ENCODE measurements around the gene LRRC43. TPM values are rescaled to one million over a fixed set of nuclear protein-coding genes. Genes with fewer than 3 reads are reported as not detected.

LRRC43 gene
- total RNA-seq, 2 donors from 2014 or later: not detected

DNA sequence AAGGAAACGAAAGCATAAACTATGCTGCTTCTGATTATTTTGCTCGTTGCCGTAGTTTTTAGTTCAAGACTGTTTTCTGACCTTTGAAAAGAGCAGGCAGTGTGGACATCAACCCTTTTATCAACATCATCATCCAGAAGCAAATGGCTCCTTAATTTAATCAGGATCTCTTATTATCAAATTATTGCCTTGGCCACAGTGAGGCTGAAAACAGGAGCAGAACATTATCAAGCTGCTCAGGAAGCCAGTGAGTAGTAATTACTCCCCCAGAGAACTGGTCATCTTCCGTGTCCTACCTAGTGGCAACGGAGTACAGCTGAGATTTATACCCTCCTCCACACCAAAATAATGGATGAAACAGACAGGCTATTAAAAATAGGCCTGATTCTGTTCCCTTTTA lies 45.2 kb downstream of the LRRC43 start:
- no peaks in the 10 kb centered on the region for H3K9me3 ChIP-seq (ENCODE audit: control insufficient read depth, low read length, poor library complexity, severe bottlenecking)
- Mint-ChIP-seq H3K4me1 (peaks cover 19% of the 10 kb centered on the region), H3K4me3 (peak overlapping the region; percentile 64), H3K27me3 (no peaks in the 10 kb centered on the region), H3K27ac (no peak overlapping the region), H3K36me3 (ENCODE audit: low read depth) (no peaks in the 10 kb centered on the region)
- DNase-seq: no peak
- no peak for ATAC-seq

DNA sequence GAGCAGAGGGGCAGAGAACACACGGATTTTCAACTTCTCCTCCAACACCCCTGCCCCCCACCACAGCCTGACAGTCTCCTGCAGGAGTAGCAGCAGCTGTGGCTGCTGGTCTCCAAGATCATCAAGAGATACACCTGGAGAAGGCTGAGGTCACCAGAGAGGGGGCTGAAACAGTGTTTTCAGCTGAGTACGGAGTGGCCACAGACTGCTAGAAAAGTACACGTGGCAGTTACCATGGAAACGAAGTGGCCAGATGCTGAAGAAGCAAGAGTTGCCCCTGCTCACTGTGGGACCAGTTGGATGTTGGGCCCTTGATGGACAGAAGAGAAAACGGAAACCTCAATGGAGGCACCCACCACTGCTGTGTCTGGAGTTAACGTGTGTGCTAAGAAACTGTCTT lies 47.9 kb downstream of the LRRC43 start:
- no peaks in the 10 kb centered on the region for H3K27me3 Mint-ChIP-seq
- no peak overlapping the region for H3K27ac Mint-ChIP-seq
- H3K4me1 Mint-ChIP-seq: peaks cover 13% of the 10 kb centered on the region
- peaks cover 3% of the 10 kb centered on the region for H3K36me3 Mint-ChIP-seq (ENCODE audit: low read depth)
- no peaks in the 10 kb centered on the region for H3K9me3 ChIP-seq (ENCODE audit: control insufficient read depth, low read length, poor library complexity, severe bottlenecking)
- no peak for DNase-seq
- H3K4me3 Mint-ChIP-seq: no peak overlapping the region
- no peak for ATAC-seq

DNA sequence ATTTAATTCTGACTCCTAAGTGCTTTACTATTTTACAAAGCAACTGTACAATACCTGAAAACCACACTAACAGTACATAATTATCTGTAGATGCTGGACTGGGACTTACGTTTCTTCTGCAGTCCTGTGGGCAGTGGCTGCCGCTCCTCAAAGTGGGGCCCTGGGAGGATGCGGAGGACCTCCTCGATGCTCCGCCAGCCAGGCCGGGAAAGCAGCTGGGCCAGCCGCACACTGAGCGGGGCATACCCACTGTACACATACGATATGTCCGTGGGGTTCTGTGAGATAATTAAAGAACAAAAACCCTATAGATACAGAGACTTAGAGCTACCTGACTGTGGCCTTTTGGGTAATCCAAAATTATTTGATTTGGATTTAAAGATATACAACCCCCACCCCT lies 49.8 kb downstream of the LRRC43 start:
- Mint-ChIP-seq H3K27ac (no peak overlapping the region), H3K36me3 (ENCODE audit: low read depth) (peaks cover 3% of the 10 kb centered on the region), H3K27me3 (no peaks in the 10 kb centered on the region)

GRCh38 chr12:122235741-122236140 lies 52.8 kb downstream of the LRRC43 start:
- H3K9me3 ChIP-seq (ENCODE audit: control insufficient read depth, low read length, poor library complexity, severe bottlenecking): no peaks in the 10 kb centered on the region
- Mint-ChIP-seq H3K4me1 (peaks cover 7% of the 10 kb centered on the region), H3K27ac (peak overlapping the region; percentile 19), H3K36me3 (ENCODE audit: low read depth) (peaks cover 3% of the 10 kb centered on the region), H3K27me3 (no peaks in the 10 kb centered on the region), H3K4me3 (no peak overlapping the region)
- no peak for ATAC-seq
- no peak for DNase-seq

More for the DNA sequence above, 49.8 kb downstream of the LRRC43 start:
- H3K4me3 Mint-ChIP-seq: no peak overlapping the region
- ATAC-seq (no peak), DNase-seq (no peak)
- H3K4me1 Mint-ChIP-seq: peaks cover 10% of the 10 kb centered on the region
- H3K9me3 ChIP-seq (ENCODE audit: control insufficient read depth, low read length, poor library complexity, severe bottlenecking): no peaks in the 10 kb centered on the region

DNA sequence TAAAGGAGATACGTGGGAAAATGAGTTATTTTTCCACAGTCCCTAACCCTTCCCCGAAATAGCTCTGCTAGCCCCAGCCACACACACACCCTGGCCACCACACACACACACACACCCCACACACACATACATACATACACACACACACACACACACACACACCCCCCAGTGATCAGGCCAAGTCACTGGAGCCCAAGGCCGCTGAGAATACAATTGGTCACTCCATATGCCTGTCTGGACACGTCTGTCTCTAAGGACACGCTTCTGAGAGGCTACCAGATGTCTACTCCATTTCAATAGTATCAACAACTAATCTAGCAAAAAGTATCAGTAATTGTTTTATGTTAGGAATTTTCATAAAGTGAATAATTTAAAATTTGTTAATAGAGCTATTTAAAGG lies 55.9 kb downstream of the LRRC43 start:
- peaks cover 3% of the 10 kb centered on the region for H3K36me3 Mint-ChIP-seq (ENCODE audit: low read depth)
- no peak overlapping the region for H3K27ac Mint-ChIP-seq
- H3K4me1 Mint-ChIP-seq: peaks cover 17% of the 10 kb centered on the region
- ATAC-seq (no peak), DNase-seq (no peak)
- H3K27me3 Mint-ChIP-seq: no peaks in the 10 kb centered on the region
- H3K9me3 ChIP-seq (ENCODE audit: control insufficient read depth, low read length, poor library complexity, severe bottlenecking): no peaks in the 10 kb centered on the region
- H3K4me3 Mint-ChIP-seq: no peak overlapping the region

DNA sequence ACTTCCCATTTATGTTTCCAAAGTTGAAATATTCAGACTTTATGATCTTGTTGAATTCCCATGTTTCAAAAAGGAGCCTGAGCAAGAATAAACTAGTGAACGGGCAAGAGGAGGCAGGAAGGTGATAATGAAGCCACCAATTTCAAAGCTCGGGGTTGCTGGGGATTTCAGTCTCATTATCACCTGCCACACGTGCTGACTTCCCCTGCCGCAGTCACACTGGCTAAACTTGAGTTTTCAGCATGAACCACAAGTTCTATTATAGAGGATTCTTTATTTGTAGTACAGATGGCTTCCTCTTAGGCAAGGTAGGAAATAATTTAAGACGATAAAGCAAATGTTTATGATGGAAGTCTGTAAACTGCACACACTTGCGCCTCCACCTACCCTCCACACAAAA lies 61.0 kb downstream of the LRRC43 start:
- H3K9me3 ChIP-seq (ENCODE audit: control insufficient read depth, low read length, poor library complexity, severe bottlenecking): no peaks in the 10 kb centered on the region
- Mint-ChIP-seq H3K27ac (peak overlapping the region; percentile 93), H3K4me3 (peak overlapping the region; percentile 93), H3K4me1 (peaks cover 24% of the 10 kb centered on the region), H3K36me3 (ENCODE audit: low read depth) (no peaks in the 10 kb centered on the region), H3K27me3 (no peaks in the 10 kb centered on the region)
- peak; percentile 57 for ATAC-seq
- DNase-seq: no peak

DNA sequence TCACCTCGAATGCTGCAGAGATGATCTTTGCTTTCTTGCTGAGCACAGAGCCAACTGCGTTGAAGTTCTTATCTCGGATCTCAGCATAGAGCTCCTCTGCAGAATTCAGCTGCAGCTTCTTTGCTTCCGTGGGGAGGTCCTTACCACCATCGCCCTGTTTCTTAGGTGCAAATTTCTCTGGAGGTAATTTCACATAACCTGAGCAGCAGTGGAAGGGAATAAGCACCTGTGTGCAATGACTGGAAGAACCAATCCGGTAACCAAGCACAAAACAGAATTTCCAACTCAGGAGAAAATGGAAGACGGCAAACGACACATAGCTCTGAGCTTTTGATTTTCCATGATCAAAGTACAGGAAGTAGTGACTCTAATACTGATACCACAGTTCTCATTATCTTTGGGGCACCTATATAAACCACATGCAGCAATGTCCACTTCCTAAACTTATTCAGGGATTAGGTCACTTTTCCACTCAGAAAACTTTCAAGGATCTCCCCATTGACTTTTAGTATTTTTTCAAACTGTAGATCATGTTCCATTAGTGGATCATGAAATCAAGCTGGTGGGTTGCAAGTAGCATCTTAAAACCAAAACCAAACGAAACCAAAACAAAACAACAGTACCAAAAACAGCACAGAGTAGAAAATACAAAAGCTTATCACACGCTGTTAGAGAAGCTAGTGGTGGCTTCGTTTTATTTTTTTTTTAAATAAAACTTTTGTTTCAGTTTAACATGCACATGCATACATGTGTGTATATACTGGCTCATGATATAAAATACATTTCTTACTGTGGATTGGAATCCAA lies 61.8 kb downstream of the LRRC43 start:
- DNase-seq (no peak), ATAC-seq (peak; percentile 81)
- peaks cover 24% of the 10 kb centered on the region for H3K4me1 Mint-ChIP-seq
- no peaks in the 10 kb centered on the region for H3K27me3 Mint-ChIP-seq
- H3K36me3 Mint-ChIP-seq (ENCODE audit: low read depth): no peaks in the 10 kb centered on the region
- H3K27ac Mint-ChIP-seq: peak overlapping the region; percentile 93
- H3K9me3 ChIP-seq (ENCODE audit: control insufficient read depth, low read length, poor library complexity, severe bottlenecking): no peaks in the 10 kb centered on the region
- peak overlapping the region; percentile 93 for H3K4me3 Mint-ChIP-seq

- Mint-ChIP-seq H3K4me3 (peak overlapping the region; percentile 93), H3K27me3 (no peaks in the 10 kb centered on the region), H3K4me1 (peaks cover 23% of the 10 kb centered on the region), H3K36me3 (ENCODE audit: low read depth) (no peaks in the 10 kb centered on the region), H3K27ac (peak overlapping the region; percentile 93)
- no peak for ATAC-seq
- DNase-seq: no peak
- H3K9me3 ChIP-seq (ENCODE audit: control insufficient read depth, low read length, poor library complexity, severe bottlenecking): no peaks in the 10 kb centered on the region
Observed at GRCh38 chr12:122245553-122245952, 62.6 kb downstream of the LRRC43 start.

GRCh38 chr12:122250047-122250446 lies 67.1 kb downstream of the LRRC43 start:
- no peaks in the 10 kb centered on the region for H3K36me3 Mint-ChIP-seq (ENCODE audit: low read depth)
- H3K9me3 ChIP-seq (ENCODE audit: control insufficient read depth, low read length, poor library complexity, severe bottlenecking): no peaks in the 10 kb centered on the region
- H3K4me3 Mint-ChIP-seq: no peak overlapping the region
- H3K27ac Mint-ChIP-seq: no peak overlapping the region
- H3K4me1 Mint-ChIP-seq: peaks cover 4% of the 10 kb centered on the region
- no peaks in the 10 kb centered on the region for H3K27me3 Mint-ChIP-seq
- ATAC-seq (no peak), DNase-seq (no peak)

GRCh38 chr12:122250536-122250935 lies 67.6 kb downstream of the LRRC43 start:
- Mint-ChIP-seq H3K4me3 (no peak overlapping the region), H3K36me3 (ENCODE audit: low read depth) (no peaks in the 10 kb centered on the region), H3K4me1 (peaks cover 4% of the 10 kb centered on the region), H3K27me3 (no peaks in the 10 kb centered on the region), H3K27ac (no peak overlapping the region)
- H3K9me3 ChIP-seq (ENCODE audit: control insufficient read depth, low read length, poor library complexity, severe bottlenecking): no peaks in the 10 kb centered on the region
- no peak for DNase-seq
- ATAC-seq: no peak

Other genes with a start within 250 kb of the LRRC43 start
- gene BCL7A, start 161.2 kb upstream of the LRRC43 start, total RNA-seq: 1 to 10 TPM; 2.6 to 4.0 TPM
- gene MLXIP, start 104.4 kb upstream of the LRRC43 start, total RNA-seq: 10 to 100 TPM; 83.4 to 86.0 TPM
- not detected for gene IL31, start 8.9 kb upstream of the LRRC43 start, total RNA-seq
- not detected for gene B3GNT4, start 20.6 kb downstream of the LRRC43 start, total RNA-seq
- gene DIABLO, start 42.9 kb downstream of the LRRC43 start, total RNA-seq: 10 to 100 TPM; 80.9 to 95.8 TPM
- gene VPS33A, start 83.4 kb downstream of the LRRC43 start, total RNA-seq: 10 to 100 TPM; 18.9 to 19.2 TPM
- gene CLIP1, start 239.5 kb downstream of the LRRC43 start, total RNA-seq: 10 to 100 TPM; 72.4 to 81.1 TPM

All from T-helper 17 cell (primary cell).